A673 (cell line): Measurements from ENCODE around the gene FHL2.

Experiments
- CTCF ChIP-seq: fragments of 300-800, 200-600 bp; sonication (generic); conservative IDR thresholded peaks from 2 replicates; pipeline ENCODE4 v1.5.1; 2017; ENCODE audit warnings: low read depth, mild to moderate bottlenecking, antibody characterized with exemption, low read length, moderate library complexity, mixed read lengths
- EZH2 ChIP-seq: fragments of 200-600 bp; sonication (generic); IDR thresholded peaks from 2 replicates; pipeline ENCODE4 v1.6.1; 2017; ENCODE audit warnings: borderline replicate concordance, low read depth, mild to moderate bottlenecking, mixed read lengths, antibody characterized with exemption, low read length; ENCODE audit not compliant: poor library complexity, severe bottlenecking

GRCh38 chr2:105428387-105429018, 29.7 kb upstream of the FHL2 start:
- TF ChIP-seq CTCF, result no peak
- no peak for TF ChIP-seq EZH2
